GM12878 (cell line): ENCODE results near the gene ZNF302. TPM values are rescaled to one million over a fixed set of nuclear protein-coding genes. Genes with fewer than 3 reads are reported as not detected.

Source experiments
- ATAC-seq: fragments of 200-7000 bp; cut with Tn5 transposase; 3 replicates; pipeline ENCODE4 v1.9.1; 2020; ENCODE audit warnings: mild to moderate bottlenecking, moderate library complexity
- BruUV-seq: library from RNA; stranded (reverse); fragments of 400-500 nt; replicated peaks from 2 replicates; lab custom pipeline; 2021; lab: Mats Ljungman, UMichigan
- CTCF ChIA-PET: fragments of 300-600 bp; sonication (Branson Sonifier 250); formaldehyde crosslinking; extraction: SDS; loops from one replicate; lab custom pipeline; 2021; ENCODE audit warnings: inconsistent platforms; lab: Yijun Ruan, JAX
- POLR2A ChIA-PET: fragments of 350-600 bp; formaldehyde crosslinking; extraction: SDS; loops from one replicate; lab custom pipeline; 2021; ENCODE audit warnings: inconsistent platforms; lab: Charles Lee
- RAD21 ChIA-PET: fragments of 300-600 bp; sonication (Branson Sonifier 250); formaldehyde crosslinking; loops from one replicate; lab custom pipeline; 2023; ENCODE audit warnings: antibody characterized with exemption; ENCODE audit not compliant: unreplicated experiment; lab: Charles Lee
- SMC1A ChIA-PET: fragments of 300-600 bp; sonication (Branson Sonifier 250); formaldehyde crosslinking; loops from one replicate; lab custom pipeline; 2023; ENCODE audit not compliant: unreplicated experiment, uncharacterized antibody; lab: Charles Lee
- DNase-seq: peaks from one replicate; pipeline ENCODE4 v3.0.0-alpha.2; 2011; ENCODE audit warnings: low read depth, low spot score
- FAIRE-seq: peaks from 3 replicates; lab custom pipeline; 2011; peaks lifted over from hg19 to GRCh38; lab: Jason Lieb, UNC
- H2AFZ ChIP-seq: 2 replicates; pipeline ENCODE4 v1.6.0; 2011; ENCODE audit warnings: low read depth, low read length, control low read depth; ENCODE audit not compliant: control insufficient read depth
- H3K27ac ChIP-seq: 2 replicates; pipeline ENCODE4 v1.5.1; 2011; ENCODE audit warnings: control low read depth; ENCODE audit not compliant: control insufficient read depth, insufficient read depth
- H3K27me3 ChIP-seq, 2 experiments: replicated peaks in 1 of 2; 2 replicates each; pipeline versions ENCODE4 v1.6.0 to v1.6.1; 2011; ENCODE audit warnings: low read length in 1 of 2; ENCODE audit not compliant: control insufficient read depth in 2 of 2, insufficient read depth in 2 of 2
- H3K36me3 ChIP-seq, 2 experiments: 2 replicates each; pipeline ENCODE4 v1.5.1; 2011; ENCODE audit warnings: low read length in 1 of 2; ENCODE audit not compliant: control insufficient read depth in 2 of 2, insufficient read depth in 2 of 2
- H3K4me1 ChIP-seq: 2 replicates; pipeline ENCODE4 v1.6.1; 2011; ENCODE audit warnings: mild to moderate bottlenecking, low read length, moderate library complexity, mixed read lengths; ENCODE audit not compliant: control insufficient read depth, insufficient read depth
- H3K4me2 ChIP-seq: 2 replicates; pipeline ENCODE4 v1.6.0; 2011; ENCODE audit warnings: control low read depth; ENCODE audit not compliant: control insufficient read depth, insufficient read depth
- H3K4me3 ChIP-seq: fragments of 200-600 bp; sonication (generic); 2 replicates; pipeline ENCODE4 v1.5.1; 2016
- H3K79me2 ChIP-seq: 2 replicates; pipeline ENCODE4 v1.6.0; 2011; ENCODE audit warnings: low read length; ENCODE audit not compliant: control insufficient read depth, insufficient read depth
- H3K9ac ChIP-seq: 2 replicates; pipeline ENCODE4 v1.8.0; 2011; ENCODE audit warnings: low read length, control low read depth, mixed read lengths; ENCODE audit not compliant: control insufficient read depth, insufficient read depth
- H3K9me3 ChIP-seq: replicated peaks from 3 replicates; pipeline ENCODE4 v1.5.1; 2011; ENCODE audit warnings: mild to moderate bottlenecking, low read length; ENCODE audit not compliant: control insufficient read depth, insufficient read depth
- H4K20me1 ChIP-seq: 2 replicates; pipeline ENCODE4 v1.6.0; 2011; ENCODE audit not compliant: control insufficient read depth, insufficient read depth
- CREB1 ChIP-seq: IDR thresholded peaks from 2 replicates; pipeline ENCODE4 v1.6.1; 2012; ENCODE audit warnings: low read depth, mild to moderate bottlenecking, inconsistent platforms
- CREM ChIP-seq: IDR thresholded peaks from 2 replicates; pipeline ENCODE4 v1.6.1; 2014; ENCODE audit warnings: antibody characterized with exemption, low read depth
- HCFC1 ChIP-seq: fragments of 150-350 bp; IDR thresholded peaks from 2 replicates; pipeline ENCODE4 v1.6.1; 2014; ENCODE audit warnings: low read length
- PAX5 ChIP-seq: IDR thresholded peaks from 2 replicates; pipeline ENCODE4 v1.6.1; 2011; ENCODE audit warnings: low read depth, low read length, borderline replicate concordance
- POLR2AphosphoS2 ChIP-seq: IDR thresholded peaks from 2 replicates; pipeline ENCODE4 v1.6.1; 2011; ENCODE audit warnings: low read depth, mild to moderate bottlenecking, low read length, improper control_type of control experiment, moderate library complexity
- RB1 ChIP-seq: fragments of 450-650 bp; formaldehyde crosslinking; IDR thresholded peaks from 2 replicates; pipeline ENCODE4 v1.6.1; 2017; ENCODE audit warnings: mild to moderate bottlenecking, borderline replicate concordance
- SMAD5 ChIP-seq: IDR thresholded peaks from 2 replicates; pipeline ENCODE4 v1.6.1; 2016; ENCODE audit warnings: antibody characterized with exemption, low read depth
- SREBF1 ChIP-seq: IDR thresholded peaks from 2 replicates; pipeline ENCODE4 v1.6.1; 2012; ENCODE audit warnings: mild to moderate bottlenecking, low read length
- SRF ChIP-seq, 2 experiments: IDR thresholded peaks; 2 replicates each; pipeline ENCODE4 v1.6.1; 2011; ENCODE audit warnings: low read depth in 2 of 2, low read length in 2 of 2, mild to moderate bottlenecking in 1 of 2, moderate library complexity in 1 of 2
- SUZ12 ChIP-seq: fragments of 200-600 bp; sonication (generic); IDR thresholded peaks from one replicate; pipeline ENCODE4 v1.6.1; 2018; ENCODE audit warnings: antibody characterized with exemption, mild to moderate bottlenecking; ENCODE audit not compliant: unreplicated experiment
- YY1 ChIP-seq: IDR thresholded peaks from 2 replicates; pipeline ENCODE4 v1.6.1; 2011; ENCODE audit warnings: low read depth, mild to moderate bottlenecking, low read length
- ZNF207 ChIP-seq: fragments of 450-650 bp; IDR thresholded peaks from 2 replicates; pipeline ENCODE4 v1.6.1; 2014; ENCODE audit warnings: antibody characterized with exemption, mild to moderate bottlenecking, borderline replicate concordance
- WGBS: methylation state at CpG from one replicate; pipeline ENCODE4 v1.1.6; 2016; ENCODE audit warnings: low lambda C conversion rate; ENCODE audit not compliant: insufficient replicate concordance, insufficient coverage; ENCODE audit errors: missing lambda C conversion rate; 5-methylcytosine and 5-hydroxymethylcytosine counted together
- in situ Hi-C: fragments of 300-500 bp; cut with MboI; formaldehyde crosslinking; loops from 9 replicates; pipeline ENCODE4 v1.14.3; 2018; ENCODE audit warnings: mixed read lengths
- intact Hi-C: fragments of 100-400 bp; cut with micrococcal nuclease; formaldehyde crosslinking; loops from one replicate; pipeline ENCODE4 v1.14.2; 2022; ENCODE audit not compliant: unreplicated experiment
- polyA plus RNA-seq, 11 experiments: library from polyadenylated mRNA; depleted of rRNA in 4 of 11; unstranded in 6 of 11; stranded (reverse) in 5 of 11; fragments of >200 nt; fragmentation: Nextera tagmentation in 4 of 11; fragmentation: Illumina TruSeq in 1 of 11; extraction: Ambion mirVana in 4 of 11; extraction: Trizol in 1 of 11; gene quantifications; 1 replicate in 1 of 11; 2 replicates in 10 of 11; pipeline versions ENCODE4 v1.2.1 to v1.2.3, GENCODE V29; 2011 to 2016; ENCODE audit warnings: inconsistent platforms in 2 of 11, missing spikeins in 2 of 11, low read depth in 1 of 11
- total RNA-seq, 4 experiments: library from RNA; depleted of rRNA in 3 of 4; stranded (reverse); fragments of >200 nt in 3 of 4; fragmentation: Illumina TruSeq in 1 of 4; extraction: Trizol in 1 of 4; gene quantifications; 2 replicates each; pipeline versions ENCODE4 v1.2.1 to v1.2.3, GENCODE V29; 2013 to 2021
- TF ChIP-seq, protein P1 (sequence below): IDR thresholded peaks from 2 replicates; pipeline ENCODE4 v1.6.1; 2011; ENCODE audit warnings: mild to moderate bottlenecking, low read depth, low read length, moderate library complexity; ENCODE audit not compliant: insufficient replicate concordance
- TF ChIP-seq, protein P2 (sequence below): IDR thresholded peaks from 2 replicates; pipeline ENCODE4 v1.6.1; 2011; ENCODE audit warnings: low read depth, mild to moderate bottlenecking, low read length, moderate library complexity, borderline replicate concordance; ENCODE audit errors: extremely low read depth
- TF ChIP-seq, protein P3 (sequence below): fragments of 450-650 bp; formaldehyde crosslinking; IDR thresholded peaks from 2 replicates; pipeline ENCODE4 v1.5.0; 2022; ENCODE audit warnings: mild to moderate bottlenecking, missing genetic modification characterization
- TF ChIP-seq, protein P4 (sequence below): fragments of 450-650 bp; IDR thresholded peaks from 2 replicates; pipeline ENCODE4 v1.6.1; 2017; ENCODE audit warnings: antibody characterized with exemption, mild to moderate bottlenecking, moderate library complexity

ZNF302 gene
- total and polyA plus RNA-seq, 10 of the 15 experiments (the other 5 are each of a cell fraction or from before 2014, with no cell fraction given), result 8.4 to 35.4 (median 19.7) TPM

DNA sequence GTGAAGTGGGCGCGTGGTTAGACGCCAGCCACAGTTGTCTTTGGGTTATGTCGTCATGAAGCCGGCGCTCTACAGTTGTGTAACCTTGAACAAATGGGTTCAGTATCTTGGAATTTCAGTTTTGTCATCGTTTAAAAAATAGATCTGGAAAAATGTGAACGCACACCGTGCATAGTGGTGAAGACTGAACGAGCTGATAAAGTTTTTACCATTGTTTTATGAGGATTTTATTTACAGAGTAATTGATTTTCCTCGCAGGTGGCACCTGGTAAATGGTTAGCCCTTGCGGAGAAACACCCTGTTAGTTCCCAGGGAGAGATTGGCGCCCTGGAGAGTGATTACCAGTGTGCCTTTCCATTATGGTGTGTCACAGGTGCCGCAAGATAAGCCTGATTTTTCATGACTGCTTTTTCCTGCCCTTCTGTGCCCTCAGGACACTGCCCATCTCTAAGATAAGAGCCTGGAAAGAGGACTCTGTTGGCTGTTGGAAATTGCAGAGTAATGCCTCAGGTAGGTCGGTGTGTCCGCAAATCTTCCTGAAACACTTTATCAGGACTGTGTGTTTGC is 57.1 kb downstream of the ZNF302 start:
- Histone ChIP-seq H3K4me1 (no peaks in the 10 kb centered on the region), H3K27ac (peak overlapping the region; percentile 89), H3K4me2 (peak overlapping the region; percentile 97), H3K9ac (peak overlapping the region; percentile 82), H3K9me3 (peaks cover 2% of the 10 kb centered on the region; the same call in 1 of the 3 replicates), H3K27me3 (no peaks in the 10 kb centered on the region), H3K79me2 (no peaks in the 10 kb centered on the region), H2AFZ (peak overlapping the region; percentile 97), H3K4me3 (peak overlapping the region; percentile 79), H4K20me1 (no peaks in the 10 kb centered on the region), H3K36me3 (no peaks in the 10 kb centered on the region)
- POLR2A ChIA-PET, result no interaction called here
- intact Hi-C loops (loop anchor here (5.0 kb wide), 1 partner anchor 38 kb away; the partner anchor contains the start of gene ZNF599), in situ Hi-C loops (no loop called here)
- RAD21 ChIA-PET, result no interaction called here
- CTCF ChIA-PET, result interaction anchor here (0.6 to 1.6 kb wide), 2 partner anchors 95 to 692 kb away, joined by 3 to 4 read pairs; no protein-coding TSS in a partner anchor
- DNase-seq (peak; percentile 27), FAIRE-seq (no peak), ATAC-seq (no peak)
- SMC1A ChIA-PET, result interaction anchor here (1.4 kb wide), 1 partner anchor 37 kb away, joined by 5 read pairs; no protein-coding TSS in a partner anchor
- WGBS, result 20% methylated on average over 16 of the region's 16 CpGs
- BruUV-seq, result TSS peak; percentile 69
- TF ChIP-seq YY1 (no peak; the same call in 1 of the 2 replicates), PAX5 (no peak), POLR2AphosphoS2 (no peak; the same call in 1 of the 2 replicates), SREBF1 (no peak), HCFC1 (peak; percentile 41; the same call in 1 of the 2 replicates), SUZ12 (no peak), CREB1 (peak; percentile 98), CREM (peak; percentile 98), SRF (IDR thresholded peaks at IDR 0.05; ENCODE audit: low read depth in 2 of 2, low read length in 2 of 2) (0 out of 4 replicates have a peak, but pooled peaks of 1 of the 2 experiments have one; percentile 71), ZNF207 (no peak), RB1 (no peak), SMAD5 (no peak)
- TF ChIP-seq, protein P1, sequence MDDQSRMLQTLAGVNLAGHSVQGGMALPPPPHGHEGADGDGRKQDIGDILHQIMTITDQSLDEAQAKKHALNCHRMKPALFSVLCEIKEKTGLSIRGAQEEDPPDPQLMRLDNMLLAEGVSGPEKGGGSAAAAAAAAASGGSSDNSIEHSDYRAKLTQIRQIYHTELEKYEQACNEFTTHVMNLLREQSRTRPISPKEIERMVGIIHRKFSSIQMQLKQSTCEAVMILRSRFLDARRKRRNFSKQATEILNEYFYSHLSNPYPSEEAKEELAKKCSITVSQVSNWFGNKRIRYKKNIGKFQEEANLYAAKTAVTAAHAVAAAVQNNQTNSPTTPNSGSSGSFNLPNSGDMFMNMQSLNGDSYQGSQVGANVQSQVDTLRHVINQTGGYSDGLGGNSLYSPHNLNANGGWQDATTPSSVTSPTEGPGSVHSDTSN, result no peak
- TF ChIP-seq, protein P2, sequence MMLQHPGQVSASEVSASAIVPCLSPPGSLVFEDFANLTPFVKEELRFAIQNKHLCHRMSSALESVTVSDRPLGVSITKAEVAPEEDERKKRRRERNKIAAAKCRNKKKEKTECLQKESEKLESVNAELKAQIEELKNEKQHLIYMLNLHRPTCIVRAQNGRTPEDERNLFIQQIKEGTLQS, result no peak
- TF ChIP-seq, protein P3, sequence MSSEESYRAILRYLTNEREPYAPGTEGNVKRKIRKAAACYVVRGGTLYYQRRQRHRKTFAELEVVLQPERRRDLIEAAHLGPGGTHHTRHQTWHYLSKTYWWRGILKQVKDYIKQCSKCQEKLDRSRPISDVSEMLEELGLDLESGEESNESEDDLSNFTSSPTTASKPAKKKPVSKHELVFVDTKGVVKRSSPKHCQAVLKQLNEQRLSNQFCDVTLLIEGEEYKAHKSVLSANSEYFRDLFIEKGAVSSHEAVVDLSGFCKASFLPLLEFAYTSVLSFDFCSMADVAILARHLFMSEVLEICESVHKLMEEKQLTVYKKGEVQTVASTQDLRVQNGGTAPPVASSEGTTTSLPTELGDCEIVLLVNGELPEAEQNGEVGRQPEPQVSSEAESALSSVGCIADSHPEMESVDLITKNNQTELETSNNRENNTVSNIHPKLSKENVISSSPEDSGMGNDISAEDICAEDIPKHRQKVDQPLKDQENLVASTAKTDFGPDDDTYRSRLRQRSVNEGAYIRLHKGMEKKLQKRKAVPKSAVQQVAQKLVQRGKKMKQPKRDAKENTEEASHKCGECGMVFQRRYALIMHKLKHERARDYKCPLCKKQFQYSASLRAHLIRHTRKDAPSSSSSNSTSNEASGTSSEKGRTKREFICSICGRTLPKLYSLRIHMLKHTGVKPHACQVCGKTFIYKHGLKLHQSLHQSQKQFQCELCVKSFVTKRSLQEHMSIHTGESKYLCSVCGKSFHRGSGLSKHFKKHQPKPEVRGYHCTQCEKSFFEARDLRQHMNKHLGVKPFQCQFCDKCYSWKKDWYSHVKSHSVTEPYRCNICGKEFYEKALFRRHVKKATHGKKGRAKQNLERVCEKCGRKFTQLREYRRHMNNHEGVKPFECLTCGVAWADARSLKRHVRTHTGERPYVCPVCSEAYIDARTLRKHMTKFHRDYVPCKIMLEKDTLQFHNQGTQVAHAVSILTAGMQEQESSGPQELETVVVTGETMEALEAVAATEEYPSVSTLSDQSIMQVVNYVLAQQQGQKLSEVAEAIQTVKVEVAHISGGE (CRISPR knock-in tag), result no peak
- TF ChIP-seq, protein P4, sequence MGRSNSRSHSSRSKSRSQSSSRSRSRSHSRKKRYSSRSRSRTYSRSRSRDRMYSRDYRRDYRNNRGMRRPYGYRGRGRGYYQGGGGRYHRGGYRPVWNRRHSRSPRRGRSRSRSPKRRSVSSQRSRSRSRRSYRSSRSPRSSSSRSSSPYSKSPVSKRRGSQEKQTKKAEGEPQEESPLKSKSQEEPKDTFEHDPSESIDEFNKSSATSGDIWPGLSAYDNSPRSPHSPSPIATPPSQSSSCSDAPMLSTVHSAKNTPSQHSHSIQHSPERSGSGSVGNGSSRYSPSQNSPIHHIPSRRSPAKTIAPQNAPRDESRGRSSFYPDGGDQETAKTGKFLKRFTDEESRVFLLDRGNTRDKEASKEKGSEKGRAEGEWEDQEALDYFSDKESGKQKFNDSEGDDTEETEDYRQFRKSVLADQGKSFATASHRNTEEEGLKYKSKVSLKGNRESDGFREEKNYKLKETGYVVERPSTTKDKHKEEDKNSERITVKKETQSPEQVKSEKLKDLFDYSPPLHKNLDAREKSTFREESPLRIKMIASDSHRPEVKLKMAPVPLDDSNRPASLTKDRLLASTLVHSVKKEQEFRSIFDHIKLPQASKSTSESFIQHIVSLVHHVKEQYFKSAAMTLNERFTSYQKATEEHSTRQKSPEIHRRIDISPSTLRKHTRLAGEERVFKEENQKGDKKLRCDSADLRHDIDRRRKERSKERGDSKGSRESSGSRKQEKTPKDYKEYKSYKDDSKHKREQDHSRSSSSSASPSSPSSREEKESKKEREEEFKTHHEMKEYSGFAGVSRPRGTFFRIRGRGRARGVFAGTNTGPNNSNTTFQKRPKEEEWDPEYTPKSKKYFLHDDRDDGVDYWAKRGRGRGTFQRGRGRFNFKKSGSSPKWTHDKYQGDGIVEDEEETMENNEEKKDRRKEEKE, result no peak
